ENCODE results near the gene ADAMTS16.

ADAMTS16 gene

DNA sequence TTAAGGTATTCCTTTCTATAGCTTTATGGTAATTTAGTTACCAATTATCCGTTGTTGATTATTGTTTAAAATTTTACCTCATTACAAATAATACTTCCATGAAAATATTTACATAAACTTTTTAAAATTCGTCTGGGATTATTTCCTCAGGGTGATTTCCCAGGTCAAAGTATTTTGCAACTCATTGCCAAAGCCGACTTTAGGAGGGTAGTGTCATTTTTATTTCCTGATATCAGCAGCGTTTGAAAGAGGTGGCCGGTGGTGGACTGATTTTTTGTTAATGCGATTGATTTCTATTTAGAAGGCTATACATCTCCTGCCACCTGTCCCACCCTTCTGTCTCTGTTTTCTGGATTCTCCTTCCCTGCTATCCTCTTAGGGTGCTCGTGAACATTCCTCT is 4.3 kb downstream of the ADAMTS16 start:
- H3K36me3 ChIP-seq (ENCODE audit: control insufficient read depth, insufficient read depth, low read length): peaks cover 44% of the 10 kb centered on the region
- H3K9me3 ChIP-seq (ENCODE audit: control insufficient read depth, insufficient read depth, low read depth, low read length): peaks cover 4% of the 10 kb centered on the region
- no peak overlapping the region for H3K27ac ChIP-seq (ENCODE audit: low read depth, low read length)
- no peaks in the 10 kb centered on the region for H3K4me1 ChIP-seq (ENCODE audit: control insufficient read depth, insufficient read depth, low read length)
- no peak overlapping the region for H3K9ac ChIP-seq (ENCODE audit: low read length)
- peaks cover 20% of the 10 kb centered on the region for H3K27me3 ChIP-seq (ENCODE audit: control insufficient read depth, insufficient read depth, low read length)
- no peak overlapping the region for H3K4me3 ChIP-seq (ENCODE audit: low read depth, low read length)

DNA sequence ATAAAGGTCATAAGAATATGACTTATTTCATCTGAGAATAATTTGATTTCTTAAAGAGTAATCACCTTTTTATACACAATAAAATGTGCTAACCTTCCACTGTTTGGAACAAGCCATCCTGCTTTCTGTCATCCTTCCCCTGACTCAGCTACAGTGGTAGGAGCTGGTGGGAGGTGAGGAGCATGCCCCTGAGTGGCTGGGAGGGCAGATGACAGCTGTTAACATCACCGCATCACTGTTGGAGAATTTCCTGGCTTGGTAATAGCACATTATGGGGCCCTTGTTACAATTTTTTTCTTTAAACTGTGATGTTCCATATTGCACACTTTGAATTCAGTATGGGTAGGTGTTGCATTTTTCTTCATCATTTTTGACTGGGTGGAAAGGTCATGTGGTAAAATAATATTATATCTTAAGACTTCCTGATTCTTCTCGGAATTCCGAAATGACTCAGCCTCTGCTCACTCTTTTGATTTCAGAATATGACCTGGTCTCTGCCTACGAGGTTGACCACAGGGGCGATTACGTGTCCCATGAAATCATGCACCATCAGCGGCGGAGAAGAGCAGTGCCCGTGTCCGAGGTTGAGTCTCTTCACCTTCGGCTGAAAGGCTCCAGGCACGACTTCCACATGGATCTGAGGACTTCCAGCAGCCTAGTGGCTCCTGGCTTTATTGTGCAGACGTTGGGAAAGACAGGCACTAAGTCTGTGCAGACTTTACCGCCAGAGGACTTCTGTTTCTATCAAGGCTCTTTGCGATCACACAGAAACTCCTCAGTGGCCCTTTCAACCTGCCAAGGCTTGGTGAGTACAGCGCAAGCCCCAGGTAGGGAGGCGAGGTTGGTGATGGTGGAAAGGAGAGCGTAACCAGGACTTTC is 5.8 kb downstream of the ADAMTS16 start:
- Histone ChIP-seq H3K4me3 (ENCODE audit: low read depth, low read length) (no peak overlapping the region), H3K4me1 (ENCODE audit: control insufficient read depth, insufficient read depth, low read length) (no peaks in the 10 kb centered on the region), H3K27me3 (ENCODE audit: control insufficient read depth, insufficient read depth, low read length) (peaks cover 7% of the 10 kb centered on the region; the same call in 1 of the 2 replicates), H3K36me3 (ENCODE audit: control insufficient read depth, insufficient read depth, low read length) (peaks cover 57% of the 10 kb centered on the region), H3K27ac (ENCODE audit: low read depth, low read length) (no peak overlapping the region), H3K9ac (ENCODE audit: low read length) (no peak overlapping the region), H3K9me3 (ENCODE audit: control insufficient read depth, insufficient read depth, low read depth, low read length) (peaks cover 14% of the 10 kb centered on the region)

- H3K36me3 ChIP-seq (ENCODE audit: control insufficient read depth, insufficient read depth, low read length): peaks cover 58% of the 10 kb centered on the region
- no peaks in the 10 kb centered on the region for H3K4me1 ChIP-seq (ENCODE audit: control insufficient read depth, insufficient read depth, low read length)
- H3K4me3 ChIP-seq (ENCODE audit: low read depth, low read length): no peak overlapping the region
- no peak overlapping the region for H3K27ac ChIP-seq (ENCODE audit: low read depth, low read length)
- peaks cover 14% of the 10 kb centered on the region for H3K9me3 ChIP-seq (ENCODE audit: control insufficient read depth, insufficient read depth, low read depth, low read length)
- H3K27me3 ChIP-seq (ENCODE audit: control insufficient read depth, insufficient read depth, low read length): no peaks in the 10 kb centered on the region
- H3K9ac ChIP-seq (ENCODE audit: low read length): no peak overlapping the region
Measured at GRCh38 chr5:5146530-5147160, 6.5 kb downstream of the ADAMTS16 start.

DNA sequence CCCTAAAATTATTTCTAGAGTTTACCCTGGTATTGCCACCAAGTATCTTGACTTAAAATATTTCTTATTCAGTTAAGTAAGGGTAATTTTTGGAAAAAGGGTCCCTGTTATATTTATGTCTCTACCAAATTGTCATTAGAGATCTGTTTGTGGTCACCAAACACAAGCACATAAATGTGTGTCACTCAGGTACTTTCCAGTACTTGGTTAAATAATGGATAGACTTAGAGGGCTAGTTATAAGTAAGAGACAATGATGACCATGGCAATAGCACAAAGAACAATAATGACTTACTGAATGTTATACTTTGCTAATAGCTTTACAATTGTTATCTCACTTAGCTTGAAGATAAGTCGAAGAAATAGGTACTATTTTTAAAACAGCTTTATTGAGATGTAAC is 9.0 kb downstream of the ADAMTS16 start:
- no peaks in the 10 kb centered on the region for H3K4me1 ChIP-seq (ENCODE audit: control insufficient read depth, insufficient read depth, low read length)
- H3K4me3 ChIP-seq (ENCODE audit: low read depth, low read length): no peak overlapping the region
- peaks cover 14% of the 10 kb centered on the region for H3K9me3 ChIP-seq (ENCODE audit: control insufficient read depth, insufficient read depth, low read depth, low read length)
- no peaks in the 10 kb centered on the region for H3K27me3 ChIP-seq (ENCODE audit: control insufficient read depth, insufficient read depth, low read length)
- H3K27ac ChIP-seq (ENCODE audit: low read depth, low read length): no peak overlapping the region
- peaks cover 60% of the 10 kb centered on the region for H3K36me3 ChIP-seq (ENCODE audit: control insufficient read depth, insufficient read depth, low read length)
- H3K9ac ChIP-seq (ENCODE audit: low read length): no peak overlapping the region

DNA sequence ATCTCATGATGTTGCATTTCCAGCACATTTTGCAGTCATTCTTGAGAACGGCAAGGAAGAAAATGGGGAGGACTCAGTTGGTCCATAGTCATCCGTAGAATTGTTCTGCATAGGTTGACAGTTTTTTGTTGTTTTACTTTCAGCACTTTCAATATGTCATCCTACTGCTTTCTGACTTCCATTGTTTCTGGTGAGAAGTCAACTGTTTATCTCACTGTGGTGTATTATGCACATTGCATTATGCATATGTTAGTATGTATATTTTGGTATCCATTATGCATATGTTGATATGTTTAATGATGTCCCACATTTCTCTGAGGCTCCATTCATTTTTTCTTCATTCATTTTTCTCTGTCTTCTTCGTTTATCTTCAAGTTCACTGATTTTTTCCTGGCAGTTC is 10.5 kb downstream of the ADAMTS16 start:
- Histone ChIP-seq H3K36me3 (ENCODE audit: control insufficient read depth, insufficient read depth, low read length) (peaks cover 56% of the 10 kb centered on the region), H3K4me1 (ENCODE audit: control insufficient read depth, insufficient read depth, low read length) (0 out of 2 replicates have a peak, but pooled peaks cover 5% of the 10 kb centered on the region)

GRCh38 chr5:5154733-5155132 is 14.6 kb downstream of the ADAMTS16 start:
- no peak overlapping the region for H3K9ac ChIP-seq (ENCODE audit: low read length)
- no peak overlapping the region for H3K4me3 ChIP-seq (ENCODE audit: low read depth, low read length)
- H3K27ac ChIP-seq (ENCODE audit: low read depth, low read length): no peak overlapping the region
- 0 out of 2 replicates have a peak, but pooled peaks cover 11% of the 10 kb centered on the region for H3K4me1 ChIP-seq (ENCODE audit: control insufficient read depth, insufficient read depth, low read length)
- no peaks in the 10 kb centered on the region for H3K27me3 ChIP-seq (ENCODE audit: control insufficient read depth, insufficient read depth, low read length)
- H3K9me3 ChIP-seq (ENCODE audit: control insufficient read depth, insufficient read depth, low read depth, low read length): peaks cover 8% of the 10 kb centered on the region
- peaks cover 19% of the 10 kb centered on the region for H3K36me3 ChIP-seq (ENCODE audit: control insufficient read depth, insufficient read depth, low read length)

More for the DNA sequence above, 10.5 kb downstream of the ADAMTS16 start:
- Histone ChIP-seq H3K9me3 (ENCODE audit: control insufficient read depth, insufficient read depth, low read depth, low read length) (peaks cover 14% of the 10 kb centered on the region), H3K9ac (ENCODE audit: low read length) (no peak overlapping the region), H3K27ac (ENCODE audit: low read depth, low read length) (no peak overlapping the region), H3K4me3 (ENCODE audit: low read depth, low read length) (no peak overlapping the region), H3K27me3 (ENCODE audit: control insufficient read depth, insufficient read depth, low read length) (no peaks in the 10 kb centered on the region)

GRCh38 chr5:5155617-5156016 is 15.5 kb downstream of the ADAMTS16 start:
- no peak overlapping the region for H3K4me3 ChIP-seq (ENCODE audit: low read depth, low read length)
- peaks cover 3% of the 10 kb centered on the region for H3K9me3 ChIP-seq (ENCODE audit: control insufficient read depth, insufficient read depth, low read depth, low read length)
- H3K27ac ChIP-seq (ENCODE audit: low read depth, low read length): no peak overlapping the region
- H3K27me3 ChIP-seq (ENCODE audit: control insufficient read depth, insufficient read depth, low read length): no peaks in the 10 kb centered on the region
- 0 out of 2 replicates have a peak, but pooled peaks cover 11% of the 10 kb centered on the region for H3K4me1 ChIP-seq (ENCODE audit: control insufficient read depth, insufficient read depth, low read length)
- H3K36me3 ChIP-seq (ENCODE audit: control insufficient read depth, insufficient read depth, low read length): peaks cover 10% of the 10 kb centered on the region
- H3K9ac ChIP-seq (ENCODE audit: low read length): no peak overlapping the region

DNA sequence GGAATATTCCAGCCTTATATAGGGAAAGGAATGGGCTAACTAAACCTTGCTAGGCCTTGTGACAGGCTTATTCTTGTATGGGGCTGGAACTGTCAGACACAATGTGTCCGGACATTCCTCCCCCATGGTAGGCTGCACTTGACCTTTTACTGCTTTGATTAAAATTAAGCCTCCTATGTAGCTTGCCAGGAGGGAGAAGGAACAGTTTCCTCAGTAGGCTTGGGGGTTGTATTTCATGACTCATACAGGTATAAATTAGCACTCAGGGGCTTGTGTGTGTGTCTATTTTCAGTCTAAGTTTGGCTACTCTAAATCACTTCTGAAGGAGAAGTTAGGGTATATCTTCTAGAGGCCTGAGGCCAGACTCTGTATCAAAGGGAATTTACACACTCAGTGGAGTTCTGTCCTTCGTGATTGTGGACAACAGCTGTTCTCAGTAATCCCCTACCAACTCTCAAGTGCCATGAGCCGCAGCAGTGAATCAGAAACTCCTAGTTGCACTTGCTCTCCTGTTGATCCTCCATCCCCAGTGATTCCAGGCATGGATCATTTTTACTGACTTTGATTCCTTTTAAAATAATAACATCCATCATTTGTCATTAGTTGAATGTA is 16.4 kb downstream of the ADAMTS16 start:
- no peaks in the 10 kb centered on the region; the same call in 1 of the 2 replicates for H3K9me3 ChIP-seq (ENCODE audit: control insufficient read depth, insufficient read depth, low read depth, low read length)
- no peak overlapping the region for H3K27ac ChIP-seq (ENCODE audit: low read depth, low read length)
- H3K9ac ChIP-seq (ENCODE audit: low read length): no peak overlapping the region
- peaks cover 8% of the 10 kb centered on the region for H3K36me3 ChIP-seq (ENCODE audit: control insufficient read depth, insufficient read depth, low read length)
- no peak overlapping the region for H3K4me3 ChIP-seq (ENCODE audit: low read depth, low read length)
- H3K4me1 ChIP-seq (ENCODE audit: control insufficient read depth, insufficient read depth, low read length): 0 out of 2 replicates have a peak, but pooled peaks cover 11% of the 10 kb centered on the region
- H3K27me3 ChIP-seq (ENCODE audit: control insufficient read depth, insufficient read depth, low read length): no peaks in the 10 kb centered on the region

- no peaks in the 10 kb centered on the region for H3K36me3 ChIP-seq (ENCODE audit: control insufficient read depth, insufficient read depth, low read length)
- no peaks in the 10 kb centered on the region for H3K27me3 ChIP-seq (ENCODE audit: control insufficient read depth, insufficient read depth, low read length)
- H3K4me3 ChIP-seq (ENCODE audit: low read depth, low read length): no peak overlapping the region
- H3K27ac ChIP-seq (ENCODE audit: low read depth, low read length): no peak overlapping the region
- H3K9ac ChIP-seq (ENCODE audit: low read length): no peak overlapping the region
- H3K4me1 ChIP-seq (ENCODE audit: control insufficient read depth, insufficient read depth, low read length): 0 out of 2 replicates have a peak, but pooled peaks cover 11% of the 10 kb centered on the region
- H3K9me3 ChIP-seq (ENCODE audit: control insufficient read depth, insufficient read depth, low read depth, low read length): no peaks in the 10 kb centered on the region
Measured at GRCh38 chr5:5158472-5158895, 18.4 kb downstream of the ADAMTS16 start.

DNA sequence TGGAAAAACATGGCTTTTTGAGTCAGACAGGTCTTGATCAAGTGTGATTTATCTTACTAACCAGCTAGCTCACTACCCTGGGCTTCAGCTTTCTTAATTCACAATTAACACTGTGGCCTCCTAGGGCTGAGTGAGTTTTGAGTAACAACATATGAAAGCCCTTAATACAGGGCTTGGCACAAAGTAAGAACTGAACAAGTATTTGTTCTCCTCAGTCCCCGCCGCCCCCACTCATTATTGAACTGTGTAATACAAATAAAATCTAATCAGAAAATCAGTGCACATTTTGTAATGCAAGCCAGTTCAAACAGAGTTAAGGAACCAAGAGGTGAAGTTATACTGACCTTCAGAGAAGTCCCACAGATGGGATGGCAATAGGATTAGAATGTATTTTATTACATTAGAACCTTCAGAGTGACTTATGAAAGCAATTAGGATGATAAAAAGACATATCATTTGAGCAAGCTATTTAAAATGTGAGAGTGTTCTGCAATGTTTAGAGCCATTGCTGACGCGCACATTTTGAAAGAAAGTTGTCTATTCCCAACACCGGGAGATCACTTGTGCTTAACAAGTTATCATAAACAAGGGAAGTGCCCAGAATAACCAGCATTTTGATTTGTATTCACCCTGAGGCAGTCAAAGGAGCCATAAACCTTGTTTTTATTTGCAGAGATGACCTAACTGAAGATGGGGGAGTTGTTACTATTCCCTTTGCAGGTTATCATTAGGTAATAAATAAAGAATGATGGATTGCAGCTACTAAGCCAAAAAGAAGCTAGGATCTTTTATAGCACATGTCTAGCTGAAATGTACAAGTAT is 19.4 kb downstream of the ADAMTS16 start:
- Histone ChIP-seq H3K9ac (ENCODE audit: low read length) (no peak overlapping the region), H3K4me1 (ENCODE audit: control insufficient read depth, insufficient read depth, low read length) (0 out of 2 replicates have a peak, but pooled peaks cover 11% of the 10 kb centered on the region), H3K36me3 (ENCODE audit: control insufficient read depth, insufficient read depth, low read length) (no peaks in the 10 kb centered on the region), H3K9me3 (ENCODE audit: control insufficient read depth, insufficient read depth, low read depth, low read length) (no peaks in the 10 kb centered on the region), H3K27ac (ENCODE audit: low read depth, low read length) (no peak overlapping the region), H3K4me3 (ENCODE audit: low read depth, low read length) (no peak overlapping the region), H3K27me3 (ENCODE audit: control insufficient read depth, insufficient read depth, low read length) (no peaks in the 10 kb centered on the region)
